SW 1271 (cell line): Measurements from ENCODE around the gene KRABD2.
"Not testable (repeated sequence)": the region's sequence is repeated elsewhere in the genome, so short reads cannot be mapped to it uniquely, and the experiment has no call there.

Experiments used
- DNase-seq, 2 experiments: peaks; one replicate each; lab custom pipeline; 2025; lab: John Stamatoyannopoulos, UW

Gene KRABD2

GRCh38 chr17:8376271-8377067, at the start of gene KRABD2:
KRABD2 (minus strand) TSS chr17:8376704.
- DNase-seq = peak; percentile 73 to 88

DNA sequence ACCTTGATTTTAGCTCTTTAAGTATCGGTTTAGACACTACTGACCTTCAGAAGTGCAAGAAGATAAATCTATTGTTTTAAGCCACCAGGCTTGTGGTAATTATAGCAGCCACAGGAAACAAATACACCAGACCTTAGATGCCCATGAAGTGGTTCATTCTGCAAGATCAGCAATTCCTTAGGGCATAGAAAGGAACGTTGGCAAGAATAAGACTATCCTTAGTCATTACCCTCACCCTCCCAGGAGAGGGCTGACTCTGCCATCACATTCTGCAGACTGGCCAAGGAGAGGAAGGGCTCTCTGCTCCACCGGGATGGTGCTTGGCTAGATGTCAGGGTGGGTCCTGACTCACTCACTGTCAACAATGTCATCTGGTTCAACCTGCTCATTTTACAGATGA, 45.1 kb upstream of the KRABD2 start:
- no peak for DNase-seq

- no peak for DNase-seq
Measured at GRCh38 chr17:8420041-8420934, 43.8 kb upstream of the KRABD2 start.

GRCh38 chr17:8419305-8419704, 42.8 kb upstream of the KRABD2 start:
- no peak for DNase-seq

- no peak for DNase-seq
Measured at GRCh38 chr17:8418471-8418870, 42.0 kb upstream of the KRABD2 start.

DNA sequence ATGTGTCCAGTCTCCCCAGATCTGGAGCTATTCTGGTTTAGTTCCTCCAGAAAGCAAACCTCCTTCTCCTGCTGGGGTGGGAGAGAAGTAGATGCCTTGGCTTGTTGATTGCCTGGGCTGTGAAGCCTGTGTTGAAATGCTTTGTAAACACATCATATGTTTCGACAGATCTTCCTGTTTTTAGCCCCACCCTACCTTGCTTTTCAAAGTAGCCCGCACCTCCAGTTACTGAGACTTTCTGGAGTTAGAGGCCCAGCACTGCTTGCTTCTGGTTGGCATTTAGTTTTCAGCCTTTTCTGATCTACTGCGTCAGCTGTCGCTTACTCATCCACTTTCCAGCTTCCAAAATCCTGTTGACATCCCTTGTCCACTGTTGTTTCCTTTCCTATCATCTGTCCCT, 41.3 kb upstream of the KRABD2 start:
- no peak for DNase-seq

DNA sequence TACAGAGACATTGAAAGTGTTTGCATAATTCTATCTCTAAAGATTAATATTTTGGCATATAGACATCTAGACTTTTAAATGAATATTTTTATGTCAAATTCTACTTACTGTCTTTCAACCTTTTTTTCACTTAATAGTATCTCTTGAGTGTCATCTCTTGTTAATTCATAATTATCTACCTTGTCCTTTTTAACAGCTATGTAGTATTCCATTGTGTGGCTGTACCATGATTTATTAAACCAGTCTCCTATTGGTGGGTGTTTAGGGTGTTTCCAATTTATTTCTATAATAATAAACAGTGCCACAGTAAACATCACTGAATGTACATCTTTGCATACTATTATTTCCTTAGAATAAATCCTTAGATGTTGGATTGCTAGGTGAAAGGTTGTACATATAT, 37.4 kb upstream of the KRABD2 start:
- DNase-seq = no peak

DNA sequence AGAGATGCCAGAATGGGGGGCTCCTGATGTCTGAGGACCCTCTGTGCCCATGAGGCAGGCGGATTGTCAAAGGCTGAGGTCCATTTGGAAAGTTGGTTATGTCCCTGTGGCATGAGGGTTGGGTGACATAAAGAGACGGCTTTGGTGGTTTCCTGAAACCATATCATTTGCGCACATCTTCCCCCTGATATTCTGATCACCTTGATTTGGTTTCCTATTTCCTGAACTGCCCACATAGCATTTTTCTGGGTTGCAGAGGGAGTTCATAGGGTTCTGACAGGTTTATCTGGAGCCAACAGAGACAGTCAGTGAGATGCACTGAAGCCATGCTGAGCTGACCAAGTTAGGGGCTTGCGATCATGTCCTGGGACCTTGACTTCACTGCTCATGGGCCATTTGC, 36.8 kb upstream of the KRABD2 start:
- no peak for DNase-seq

DNA sequence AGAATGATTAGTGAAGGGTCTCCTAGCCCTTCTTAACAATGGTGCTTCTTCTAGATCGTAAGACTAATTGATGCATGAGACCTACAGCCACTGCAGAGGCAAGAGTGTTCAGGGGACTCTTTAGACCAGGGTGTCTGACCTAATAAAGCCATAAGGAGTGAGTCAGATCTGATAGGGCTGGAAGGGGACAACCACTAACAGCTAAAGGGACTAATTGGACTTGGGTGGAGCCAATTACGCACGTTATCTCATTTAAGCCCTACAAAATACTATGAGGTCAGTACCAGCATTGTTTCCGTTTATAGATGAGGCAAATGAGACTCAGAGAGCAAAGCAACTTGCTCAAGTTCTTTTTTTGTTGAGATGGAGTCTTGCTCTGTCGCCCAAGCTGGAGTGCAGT, 35.6 kb upstream of the KRABD2 start:
- no peak for DNase-seq

GRCh38 chr17:8410883-8411238, 34.4 kb upstream of the KRABD2 start:
- no peak for DNase-seq

GRCh38 chr17:8409966-8410882, 33.7 kb upstream of the KRABD2 start:
- DNase-seq = peak; percentile 35 to 84

- DNase-seq = no peak
Measured at GRCh38 chr17:8408371-8408770, 31.9 kb upstream of the KRABD2 start.

DNA sequence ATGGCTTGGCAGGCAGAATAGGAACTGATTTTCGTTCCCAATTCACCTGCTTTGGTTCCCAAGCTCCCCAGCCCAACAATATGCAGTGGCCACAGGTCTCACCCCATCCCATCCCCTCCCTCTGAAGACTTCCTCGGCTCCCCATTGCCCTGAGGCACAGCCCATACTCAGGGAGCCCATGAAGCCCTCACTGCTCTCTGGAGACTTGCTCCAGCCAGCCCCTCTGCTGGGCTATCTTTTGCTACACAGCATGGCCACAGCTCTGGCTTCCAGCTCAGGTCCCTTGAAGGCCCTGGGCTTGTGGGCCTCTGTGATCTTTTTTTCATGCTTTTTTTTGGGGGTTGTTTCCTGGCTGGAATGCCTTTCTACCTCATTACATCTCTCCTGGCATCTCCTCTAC, 29.7 kb upstream of the KRABD2 start:
- no peak for DNase-seq

DNA sequence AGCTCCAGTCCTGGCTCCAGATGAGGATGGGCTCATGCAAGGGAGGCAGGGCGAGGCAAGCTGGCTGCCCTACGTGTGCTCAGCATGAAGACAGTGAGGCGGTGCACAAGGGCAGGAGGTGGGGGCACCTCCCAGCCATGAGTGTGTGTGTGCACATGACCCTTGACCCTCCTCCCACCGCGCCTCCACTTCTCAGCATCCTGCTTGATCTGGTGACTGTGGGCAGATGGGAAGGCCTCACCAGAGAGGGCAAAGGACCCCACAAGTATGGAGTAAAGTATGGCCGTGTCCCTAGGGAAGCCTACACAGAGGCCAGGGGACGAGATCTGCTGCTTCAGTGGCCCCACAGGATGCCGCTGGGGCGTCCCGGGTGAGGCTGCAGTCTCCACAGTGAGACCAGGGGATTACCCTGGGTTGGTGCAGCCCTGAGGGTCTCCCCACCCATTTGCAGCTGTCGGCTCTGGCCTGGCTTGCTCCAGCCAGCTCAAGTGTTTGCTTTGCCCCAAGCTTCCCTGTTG, 29.1 kb upstream of the KRABD2 start:
- no peak for DNase-seq

DNA sequence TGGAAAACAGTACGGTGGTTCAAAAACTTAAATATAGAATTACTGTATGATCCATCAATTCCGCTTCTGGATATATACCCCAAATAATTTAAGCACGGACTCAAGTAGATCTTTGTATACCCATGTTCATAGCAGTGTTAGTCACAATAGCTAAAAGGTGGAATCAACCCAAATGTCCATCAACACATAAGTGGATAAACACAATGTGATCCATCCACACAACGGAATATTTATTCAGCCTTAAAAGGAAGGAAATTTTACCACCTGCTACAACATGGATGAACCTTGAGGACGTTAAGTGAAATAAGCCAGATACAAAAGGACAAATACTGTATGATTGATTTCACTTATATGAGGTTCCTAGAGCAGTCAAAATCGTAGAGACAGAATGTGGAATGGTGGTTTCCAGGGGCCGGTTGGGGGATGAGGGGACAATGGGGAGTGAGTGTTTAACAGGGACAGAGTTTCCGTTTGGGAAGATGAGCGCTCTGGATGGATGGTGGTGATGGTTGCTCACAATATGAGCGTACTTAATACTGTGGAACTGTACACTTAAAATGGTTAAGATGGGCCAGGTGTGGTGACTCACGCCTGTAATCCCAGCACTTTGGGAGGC, 26.5 kb upstream of the KRABD2 start:
- no peak for DNase-seq

DNA sequence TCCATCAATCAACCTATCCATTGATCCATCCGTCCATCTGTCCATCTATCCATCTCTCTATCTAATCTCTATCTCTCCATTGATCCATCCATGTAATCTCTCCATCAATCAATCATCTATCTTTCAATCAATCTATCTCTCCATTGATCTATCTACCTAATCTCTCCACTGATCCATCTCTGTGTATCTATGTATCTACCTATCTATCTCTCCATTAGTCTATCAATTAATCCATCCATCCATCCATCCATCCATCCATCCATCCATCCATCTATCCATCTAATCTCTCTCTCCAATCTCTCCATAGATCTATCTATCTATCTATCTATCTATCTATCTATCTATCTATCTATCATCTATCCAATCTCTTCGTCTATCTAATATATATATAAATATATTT, 24.6 kb upstream of the KRABD2 start:
- DNase-seq = no peak

GRCh38 chr17:8398980-8399379, 22.5 kb upstream of the KRABD2 start:
- no peak for DNase-seq

GRCh38 chr17:8397636-8398035, 21.1 kb upstream of the KRABD2 start, which contains the start of gene RNF222:
RNF222 (minus strand) TSS chr17:8397827; CDS start chr17:8393461, 4,366 bp downstream.
- no peak for DNase-seq

DNA sequence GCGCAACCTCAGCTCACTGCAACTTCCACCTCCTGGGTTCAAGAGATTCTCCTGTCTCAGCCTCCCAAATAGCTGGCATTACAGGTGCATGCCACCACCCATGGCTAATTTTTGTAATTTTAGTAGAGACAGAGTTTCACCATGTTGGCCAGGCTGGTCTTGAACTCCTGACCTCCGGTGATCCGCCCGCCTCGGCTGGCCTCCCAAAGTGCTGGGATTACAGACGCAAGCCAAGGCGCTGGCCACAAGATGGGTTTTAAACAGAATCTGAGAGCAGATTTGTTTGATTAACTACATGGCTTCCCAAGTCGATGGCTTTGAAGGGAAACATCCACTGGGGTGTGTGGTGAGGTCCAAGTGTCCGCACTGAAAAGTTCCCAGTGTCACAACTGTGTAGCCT, 18.0 kb upstream of the KRABD2 start:
- not testable (repeated sequence) for DNase-seq

GRCh38 chr17:8393470-8394231, 17.1 kb upstream of the KRABD2 start:
- DNase-seq = no peak
